ENCODE data around the gene LYPD6.

DNA sequence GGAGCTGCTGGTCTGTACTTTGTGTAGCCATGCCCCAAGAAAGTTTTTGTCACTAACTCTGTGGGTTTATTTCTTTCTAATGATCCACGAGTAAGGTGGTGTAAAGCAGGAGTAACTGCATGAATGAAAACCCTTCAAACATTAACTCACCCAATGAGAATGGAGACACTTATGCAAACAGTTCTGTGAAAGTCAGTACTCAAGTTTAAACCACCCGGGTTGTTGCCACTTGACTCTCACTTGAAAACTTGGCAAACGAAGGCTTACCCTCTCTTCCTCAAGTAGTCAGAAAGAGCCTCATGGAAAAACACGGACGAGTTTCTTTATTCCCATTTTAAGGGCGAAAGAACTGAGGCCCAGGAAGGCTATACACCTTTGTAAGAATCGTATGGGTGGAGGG lies 139.7 kb downstream of the LYPD6 start:
- no peak for TF ChIP-seq EZH2 (IDR thresholded peaks at IDR 0.05; ENCODE audit: borderline replicate concordance, low read depth, low read length, poor library complexity, severe bottlenecking)
- TF ChIP-seq, protein P1, sequence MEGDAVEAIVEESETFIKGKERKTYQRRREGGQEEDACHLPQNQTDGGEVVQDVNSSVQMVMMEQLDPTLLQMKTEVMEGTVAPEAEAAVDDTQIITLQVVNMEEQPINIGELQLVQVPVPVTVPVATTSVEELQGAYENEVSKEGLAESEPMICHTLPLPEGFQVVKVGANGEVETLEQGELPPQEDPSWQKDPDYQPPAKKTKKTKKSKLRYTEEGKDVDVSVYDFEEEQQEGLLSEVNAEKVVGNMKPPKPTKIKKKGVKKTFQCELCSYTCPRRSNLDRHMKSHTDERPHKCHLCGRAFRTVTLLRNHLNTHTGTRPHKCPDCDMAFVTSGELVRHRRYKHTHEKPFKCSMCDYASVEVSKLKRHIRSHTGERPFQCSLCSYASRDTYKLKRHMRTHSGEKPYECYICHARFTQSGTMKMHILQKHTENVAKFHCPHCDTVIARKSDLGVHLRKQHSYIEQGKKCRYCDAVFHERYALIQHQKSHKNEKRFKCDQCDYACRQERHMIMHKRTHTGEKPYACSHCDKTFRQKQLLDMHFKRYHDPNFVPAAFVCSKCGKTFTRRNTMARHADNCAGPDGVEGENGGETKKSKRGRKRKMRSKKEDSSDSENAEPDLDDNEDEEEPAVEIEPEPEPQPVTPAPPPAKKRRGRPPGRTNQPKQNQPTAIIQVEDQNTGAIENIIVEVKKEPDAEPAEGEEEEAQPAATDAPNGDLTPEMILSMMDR (conservative IDR thresholded peaks at IDR 0.05; ENCODE audit: low read depth, low read length): no peak
